Hematopoietic multipotent progenitor cell treated with erythropoietin and hydrocortisone succinate and interleukin-3 and kit ligand, for 15 days (in vitro differentiated cells): ENCODE results near the gene COTL1.

ENCODE experiments used
- DNase-seq: peaks from one replicate; pipeline ENCODE4 v3.0.0-alpha.2; 2015; ENCODE audit warnings: low spot score

Gene COTL1

GRCh38 chr16:84596161-84596560 is 21.7 kb downstream of the COTL1 start:
- DNase-seq = no peak

- no peak for DNase-seq
These were observed 22.8 kb downstream of the COTL1 start for GRCh38 chr16:84595052-84595481.

- no peak for DNase-seq
These were observed 23.2 kb downstream of the COTL1 start for GRCh38 chr16:84594725-84595038.

GRCh38 chr16:84593825-84594724 is 23.8 kb downstream of the COTL1 start:
- no peak for DNase-seq

GRCh38 chr16:84592718-84593117 is 25.2 kb downstream of the COTL1 start:
- DNase-seq = no peak

GRCh38 chr16:84589975-84590719 is 27.7 kb downstream of the COTL1 start:
- no peak for DNase-seq

GRCh38 chr16:84588991-84589390 is 28.9 kb downstream of the COTL1 start:
- no peak for DNase-seq

- DNase-seq = no peak
These were observed 32.0 kb downstream of the COTL1 start for GRCh38 chr16:84585886-84586285.

- no peak for DNase-seq
These were observed 32.4 kb downstream of the COTL1 start for GRCh38 chr16:84585467-84585866.

- DNase-seq = no peak
These were observed 33.2 kb downstream of the COTL1 start for GRCh38 chr16:84584678-84585077.

- DNase-seq = no peak
These were observed 33.9 kb downstream of the COTL1 start for GRCh38 chr16:84583995-84584394.

GRCh38 chr16:84582958-84583516 is 34.8 kb downstream of the COTL1 start:
- no peak for DNase-seq

- no peak for DNase-seq
These were observed 36.7 kb downstream of the COTL1 start for GRCh38 chr16:84581158-84581557.

- DNase-seq = no peak
These were observed 37.9 kb downstream of the COTL1 start for GRCh38 chr16:84579936-84580335.

- DNase-seq = no peak
These were observed 39.2 kb downstream of the COTL1 start for GRCh38 chr16:84578538-84579126.

- DNase-seq = no peak
These were observed 40.7 kb downstream of the COTL1 start for GRCh38 chr16:84577034-84577803.

GRCh38 chr16:84575914-84576313 is 42.0 kb downstream of the COTL1 start:
- DNase-seq = no peak

- no peak for DNase-seq
These were observed 43.7 kb downstream of the COTL1 start for GRCh38 chr16:84574191-84574590.

GRCh38 chr16:84572096-84572495 is 45.8 kb downstream of the COTL1 start:
- DNase-seq = no peak

- no peak for DNase-seq
These were observed 46.4 kb downstream of the COTL1 start for GRCh38 chr16:84571506-84571905.

- no peak for DNase-seq
These were observed 47.0 kb downstream of the COTL1 start for GRCh38 chr16:84570739-84571403.
